Tibial nerve (tissue), 4 donors: ENCODE results near the gene PPM1L.

Experiments used
- EP300 ChIP-seq, 2 donors: sonication (generic); formaldehyde crosslinking; IDR thresholded peaks; one replicate each; pipeline ENCODE4 v1.6.1; 2017; ENCODE audit warnings: antibody characterized with exemption in 2 of 2, mild to moderate bottlenecking in 1 of 2
- POLR2A ChIP-seq, 2 donors: fragments of 450-650 bp; IDR thresholded peaks; one replicate each; pipeline ENCODE4 v1.6.1; 2017; ENCODE audit warnings: antibody characterized with exemption in 2 of 2, mild to moderate bottlenecking in 2 of 2, moderate library complexity in 2 of 2
- TF ChIP-seq, protein P1 (sequence below), 5 experiments: fragments of 200-600 bp in 3 of 5; fragments of 450-650 bp in 2 of 5; sonication (generic) in 3 of 5; IDR thresholded peaks; one replicate each; pipeline ENCODE4 v1.5.1; 2016 to 2019; ENCODE audit warnings: antibody characterized with exemption in 5 of 5, mild to moderate bottlenecking in 3 of 5, moderate library complexity in 2 of 5

DNA sequence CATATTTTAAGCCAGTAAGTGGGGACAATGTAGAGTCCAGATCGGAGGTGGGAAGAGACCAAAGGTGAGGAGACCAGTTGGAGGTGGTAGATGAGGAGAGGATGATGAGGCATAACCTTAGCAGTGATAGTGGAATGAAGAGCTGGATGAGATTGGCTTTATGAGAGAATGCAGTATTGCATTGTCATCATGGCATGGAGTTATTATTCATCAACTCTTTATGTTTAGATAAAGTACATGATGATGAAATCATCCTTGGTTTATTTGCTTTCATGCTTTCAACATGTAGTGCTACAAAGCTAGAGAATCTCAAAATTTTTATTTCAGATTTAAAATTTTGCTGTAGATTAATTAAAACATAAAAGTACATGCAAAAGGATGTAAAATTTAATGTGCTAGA is 64.0 kb downstream of the PPM1L start:
- TF ChIP-seq, protein P1, sequence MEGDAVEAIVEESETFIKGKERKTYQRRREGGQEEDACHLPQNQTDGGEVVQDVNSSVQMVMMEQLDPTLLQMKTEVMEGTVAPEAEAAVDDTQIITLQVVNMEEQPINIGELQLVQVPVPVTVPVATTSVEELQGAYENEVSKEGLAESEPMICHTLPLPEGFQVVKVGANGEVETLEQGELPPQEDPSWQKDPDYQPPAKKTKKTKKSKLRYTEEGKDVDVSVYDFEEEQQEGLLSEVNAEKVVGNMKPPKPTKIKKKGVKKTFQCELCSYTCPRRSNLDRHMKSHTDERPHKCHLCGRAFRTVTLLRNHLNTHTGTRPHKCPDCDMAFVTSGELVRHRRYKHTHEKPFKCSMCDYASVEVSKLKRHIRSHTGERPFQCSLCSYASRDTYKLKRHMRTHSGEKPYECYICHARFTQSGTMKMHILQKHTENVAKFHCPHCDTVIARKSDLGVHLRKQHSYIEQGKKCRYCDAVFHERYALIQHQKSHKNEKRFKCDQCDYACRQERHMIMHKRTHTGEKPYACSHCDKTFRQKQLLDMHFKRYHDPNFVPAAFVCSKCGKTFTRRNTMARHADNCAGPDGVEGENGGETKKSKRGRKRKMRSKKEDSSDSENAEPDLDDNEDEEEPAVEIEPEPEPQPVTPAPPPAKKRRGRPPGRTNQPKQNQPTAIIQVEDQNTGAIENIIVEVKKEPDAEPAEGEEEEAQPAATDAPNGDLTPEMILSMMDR (IDR thresholded peaks at IDR 0.05): no peak
- TF ChIP-seq POLR2A (IDR thresholded peaks at IDR 0.05): no peak
- no peak for TF ChIP-seq EP300 (IDR thresholded peaks at IDR 0.05)
